Neural cell (in vitro differentiated cells): Measurements from ENCODE around the gene SMC5.

Experiments used
- CTCF ChIP-seq: fragments of 450-650 bp; IDR thresholded peaks from 2 replicates; pipeline ENCODE4 v1.5.1; 2014; ENCODE audit warnings: antibody characterized with exemption, mild to moderate bottlenecking, moderate library complexity; ENCODE audit not compliant: poor library complexity, severe bottlenecking
- EP300 ChIP-seq: fragments of 450-650 bp; conservative IDR thresholded peaks from 2 replicates; pipeline ENCODE4 v1.6.1; 2014; ENCODE audit warnings: antibody characterized with exemption, mild to moderate bottlenecking, moderate library complexity; ENCODE audit not compliant: poor library complexity, severe bottlenecking
- EZH2 ChIP-seq: fragments of 200-600, 300-800 bp; shearing (Covaris generic), sonication (generic); IDR thresholded peaks from 2 replicates; pipeline ENCODE4 v1.6.1; 2014; ENCODE audit warnings: antibody characterized with exemption, low read length, borderline replicate concordance, mild to moderate bottlenecking; ENCODE audit not compliant: insufficient read depth, poor library complexity, severe bottlenecking
- MXI1 ChIP-seq: fragments of 450-650 bp; conservative IDR thresholded peaks from 2 replicates; pipeline ENCODE4 v1.6.1; 2014; ENCODE audit warnings: antibody characterized with exemption, mild to moderate bottlenecking; ENCODE audit not compliant: poor library complexity, severe bottlenecking
- POLR2AphosphoS5 ChIP-seq: IDR thresholded peaks from 2 replicates; pipeline ENCODE4 v1.6.1; 2012
- RAD21 ChIP-seq: fragments of 450-650 bp; conservative IDR thresholded peaks from 2 replicates; pipeline ENCODE4 v1.6.1; 2014; ENCODE audit warnings: antibody characterized with exemption, mild to moderate bottlenecking, moderate library complexity
- REST ChIP-seq: IDR thresholded peaks from 2 replicates; pipeline ENCODE4 v1.6.1; 2012; ENCODE audit warnings: borderline replicate concordance
- SMC3 ChIP-seq: fragments of 450-650 bp; conservative IDR thresholded peaks from 2 replicates; pipeline ENCODE4 v1.6.1; 2014; ENCODE audit warnings: antibody characterized with exemption, mild to moderate bottlenecking, moderate library complexity; ENCODE audit not compliant: poor library complexity
- TAF1 ChIP-seq: IDR thresholded peaks from 2 replicates; pipeline ENCODE4 v1.6.1; 2012; ENCODE audit warnings: low read depth

DNA sequence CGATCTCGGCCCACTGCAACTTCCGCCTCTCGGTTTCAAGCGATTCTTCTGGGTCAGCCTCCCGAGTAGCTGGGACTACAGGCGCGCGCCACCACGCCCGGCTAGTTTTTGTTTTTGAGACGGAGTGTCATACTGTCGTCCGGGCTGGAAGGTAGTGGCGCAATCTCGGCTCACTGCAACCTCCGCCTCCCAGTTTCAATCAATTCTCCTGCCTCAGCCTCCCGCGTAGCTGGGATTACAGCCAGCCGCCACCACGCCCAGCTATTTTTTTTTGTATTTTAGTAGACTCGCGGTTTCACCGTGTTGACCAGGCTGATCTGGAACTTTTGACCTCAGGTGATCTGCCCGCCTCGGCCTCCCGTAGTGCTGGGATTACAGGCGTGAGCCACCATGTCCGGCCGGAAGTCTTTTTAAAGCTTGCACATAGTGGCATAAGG lies 1.2 kb downstream of the SMC5 start:
- no peak for TF ChIP-seq REST
- no peak for TF ChIP-seq CTCF
- no peak for TF ChIP-seq SMC3
- TF ChIP-seq EZH2, result no peak
- TF ChIP-seq POLR2AphosphoS5, result no peak
- no peak for TF ChIP-seq EP300
- no peak for TF ChIP-seq RAD21
- no peak for TF ChIP-seq TAF1
- TF ChIP-seq MXI1, result no peak
